Sigmoid colon (tissue), 4 donors: ENCODE results near the gene GNAS-AS1.

Experiments used
- CTCF ChIP-seq, 4 experiments: fragments of 450-650 bp in 3 of 4; fragments of 200-600 bp in 1 of 4; IDR thresholded peaks; one replicate each; pipeline ENCODE4 v1.5.1; 2016 to 2019; ENCODE audit warnings: antibody characterized with exemption in 4 of 4, mild to moderate bottlenecking in 3 of 4, moderate library complexity in 2 of 4
- POLR2A ChIP-seq, 2 donors: fragments of 450-650 bp; IDR thresholded peaks; one replicate each; pipeline ENCODE4 v1.6.1; 2016; ENCODE audit warnings: antibody characterized with exemption in 2 of 2, mild to moderate bottlenecking in 2 of 2, moderate library complexity in 2 of 2
- POLR2AphosphoS5 ChIP-seq, 4 donors: sonication (generic); formaldehyde crosslinking; IDR thresholded peaks; one replicate each; pipeline ENCODE4 v1.6.1; 2017; ENCODE audit warnings: antibody characterized with exemption in 4 of 4

DNA sequence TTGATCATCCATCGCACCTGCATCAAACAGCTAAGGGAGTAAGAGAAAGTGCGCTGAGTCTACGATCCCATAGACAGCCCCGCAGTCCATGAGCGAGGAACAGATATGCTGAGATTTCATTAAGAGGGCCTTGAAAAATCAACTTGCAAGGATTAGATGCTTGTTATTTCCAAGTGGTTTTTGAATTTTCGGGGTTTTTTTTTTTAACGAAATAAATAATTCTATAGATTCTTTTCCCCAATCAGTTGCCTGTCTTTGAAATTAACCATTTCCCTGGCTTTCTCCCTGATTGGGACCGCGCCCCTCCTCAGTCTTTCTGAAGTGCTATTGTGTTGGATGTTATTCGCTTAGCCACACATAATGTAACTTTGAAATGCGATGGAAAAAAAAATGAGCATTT is 48.6 kb downstream of the GNAS-AS1 start:
- TF ChIP-seq CTCF (IDR thresholded peaks at IDR 0.05) (no peak), POLR2AphosphoS5 (IDR thresholded peaks at IDR 0.05) (no peak), POLR2A (IDR thresholded peaks at IDR 0.05) (no peak)
